ENCODE data around the gene COG4.
A peak's percentile ranks its signal among the peaks of the same experiment; 100 is the strongest.

The COG4 gene

GRCh38 chr16:70523076-70523742 lies at the start of gene COG4:
Gene COG4, minus strand, starts transcription at chr16:70523554. Its CDS starts 11 bp downstream, at chr16:70523543.
- no peak for TF ChIP-seq CTCF (IDR thresholded peaks at IDR 0.05; ENCODE audit: extremely low read depth, missing control alignments)
- DNase-seq (ENCODE audit: low spot score): peak; percentile 86

GRCh38 chr16:70572926-70573270 lies 49.5 kb upstream of the COG4 start:
- no peak for DNase-seq (ENCODE audit: low spot score)
- TF ChIP-seq CTCF (IDR thresholded peaks at IDR 0.05; ENCODE audit: extremely low read depth, missing control alignments): no peak

GRCh38 chr16:70572050-70572925 lies 48.9 kb upstream of the COG4 start:
- DNase-seq (ENCODE audit: low spot score): no peak
- TF ChIP-seq CTCF (IDR thresholded peaks at IDR 0.05; ENCODE audit: extremely low read depth, missing control alignments): no peak

- no peak for TF ChIP-seq CTCF (IDR thresholded peaks at IDR 0.05; ENCODE audit: extremely low read depth, missing control alignments)
- no peak for DNase-seq (ENCODE audit: low spot score)
These were observed 48.3 kb upstream of the COG4 start for GRCh38 chr16:70571623-70572022.

GRCh38 chr16:70570967-70571570 lies 47.7 kb upstream of the COG4 start:
- no peak for DNase-seq (ENCODE audit: low spot score)
- TF ChIP-seq CTCF (IDR thresholded peaks at IDR 0.05; ENCODE audit: extremely low read depth, missing control alignments): no peak

- no peak for TF ChIP-seq CTCF (IDR thresholded peaks at IDR 0.05; ENCODE audit: extremely low read depth, missing control alignments)
- DNase-seq (ENCODE audit: low spot score): no peak
These were observed 46.4 kb upstream of the COG4 start for GRCh38 chr16:70569752-70570151.
